ENCODE results near the gene LRP1B.

LRP1B gene

GRCh38 chr2:140643761-140644187 lies 1487.0 kb downstream of the LRP1B start:
- DNase-seq, result no peak

- DNase-seq, result no peak
Observed at GRCh38 chr2:140641163-140641562, 1489.7 kb downstream of the LRP1B start.

- no peak for DNase-seq
Observed at GRCh38 chr2:140639628-140640027, 1491.2 kb downstream of the LRP1B start.

- DNase-seq, result no peak
Observed at GRCh38 chr2:140630557-140630956, 1500.3 kb downstream of the LRP1B start.

GRCh38 chr2:140627885-140628284 lies 1502.9 kb downstream of the LRP1B start:
- DNase-seq, result no peak

GRCh38 chr2:140627136-140627535 lies 1503.7 kb downstream of the LRP1B start:
- no peak for DNase-seq

GRCh38 chr2:140624200-140624599 lies 1506.6 kb downstream of the LRP1B start:
- DNase-seq, result no peak

GRCh38 chr2:140621583-140622362 lies 1509.0 kb downstream of the LRP1B start:
- no peak for DNase-seq

- DNase-seq, result no peak
Observed at GRCh38 chr2:140604788-140605187, 1526.0 kb downstream of the LRP1B start.

GRCh38 chr2:140604096-140604495 lies 1526.7 kb downstream of the LRP1B start:
- no peak for DNase-seq

- DNase-seq, result no peak
Observed at GRCh38 chr2:140603416-140603815, 1527.4 kb downstream of the LRP1B start.

GRCh38 chr2:140601801-140602200 lies 1529.0 kb downstream of the LRP1B start:
- no peak for DNase-seq

- no peak for DNase-seq
Observed at GRCh38 chr2:140601342-140601741, 1529.5 kb downstream of the LRP1B start.

- no peak for DNase-seq
Observed at GRCh38 chr2:140600116-140600515, 1530.7 kb downstream of the LRP1B start.

- DNase-seq, result no peak
Observed at GRCh38 chr2:140597836-140598235, 1533.0 kb downstream of the LRP1B start.

GRCh38 chr2:140597205-140597604 lies 1533.6 kb downstream of the LRP1B start:
- no peak for DNase-seq

GRCh38 chr2:140596447-140596846 lies 1534.4 kb downstream of the LRP1B start:
- DNase-seq, result no peak

- DNase-seq, result no peak
Observed at GRCh38 chr2:140595107-140595506, 1535.7 kb downstream of the LRP1B start.

- DNase-seq, result no peak
Observed at GRCh38 chr2:140593132-140593531, 1537.7 kb downstream of the LRP1B start.

GRCh38 chr2:140589696-140590095 lies 1541.1 kb downstream of the LRP1B start:
- no peak for DNase-seq

- DNase-seq, result no peak
Observed at GRCh38 chr2:140589273-140589672, 1541.5 kb downstream of the LRP1B start.

GRCh38 chr2:140586379-140586778 lies 1544.4 kb downstream of the LRP1B start:
- no peak for DNase-seq

GRCh38 chr2:140585016-140585415 lies 1545.8 kb downstream of the LRP1B start:
- DNase-seq, result no peak

- no peak for DNase-seq
Observed at GRCh38 chr2:140584471-140584870, 1546.3 kb downstream of the LRP1B start.

- no peak for DNase-seq
Observed at GRCh38 chr2:140580532-140581151, 1550.2 kb downstream of the LRP1B start.
